ENCODE data around the gene UBE2F.

- TF ChIP-seq CTCF (IDR thresholded peaks at IDR 0.05) = no peak
- TF ChIP-seq POLR2A (IDR thresholded peaks at IDR 0.05) = no peak
Measured at GRCh38 chr2:238045575-238045974, 78.8 kb downstream of the UBE2F start.

Data from testis (tissue), 2 donors.